Hepatocyte (in vitro differentiated cells): Measurements from ENCODE around the gene CRACR2A.

ENCODE experiments used
- EZH2 ChIP-seq: fragments of 200-600 bp; sonication (generic); IDR thresholded peaks from 2 replicates; pipeline ENCODE4 v1.6.1; 2016; ENCODE audit warnings: antibody characterized with exemption, mild to moderate bottlenecking, borderline replicate concordance
- EZH2phosphoT487 ChIP-seq: fragments of 200-600 bp; sonication (generic); IDR thresholded peaks from one replicate; pipeline ENCODE4 v1.6.1; 2018; ENCODE audit warnings: antibody characterized with exemption, mild to moderate bottlenecking, low read depth, moderate library complexity; ENCODE audit not compliant: unreplicated experiment, severe bottlenecking
- TF ChIP-seq, protein P1 (sequence below): fragments of 200-600 bp; sonication (generic); IDR thresholded peaks from 2 replicates; pipeline ENCODE4 v1.5.1; 2016; ENCODE audit warnings: antibody characterized with exemption, mild to moderate bottlenecking; ENCODE audit not compliant: poor library complexity

DNA sequence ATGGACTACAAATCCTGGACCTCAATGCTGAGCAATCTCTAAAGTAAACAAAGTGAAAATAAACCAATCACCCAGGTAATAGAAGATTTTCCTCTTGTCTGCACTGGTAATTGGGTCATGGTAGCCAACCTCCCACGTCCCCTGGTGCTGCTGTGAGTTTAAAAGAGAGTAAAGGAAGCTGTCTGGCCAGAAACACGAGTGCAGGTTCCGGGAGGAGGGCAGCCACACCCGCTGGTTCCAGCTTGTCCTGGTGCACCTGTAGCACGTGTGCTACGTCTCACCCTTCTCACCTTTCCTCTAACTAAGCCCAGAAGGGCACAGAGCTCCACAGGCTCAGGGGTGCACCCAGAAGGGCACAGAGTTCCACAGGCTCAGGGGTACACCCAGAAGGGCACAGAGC, 5.4 kb downstream of the CRACR2A start:
- TF ChIP-seq, protein P1, sequence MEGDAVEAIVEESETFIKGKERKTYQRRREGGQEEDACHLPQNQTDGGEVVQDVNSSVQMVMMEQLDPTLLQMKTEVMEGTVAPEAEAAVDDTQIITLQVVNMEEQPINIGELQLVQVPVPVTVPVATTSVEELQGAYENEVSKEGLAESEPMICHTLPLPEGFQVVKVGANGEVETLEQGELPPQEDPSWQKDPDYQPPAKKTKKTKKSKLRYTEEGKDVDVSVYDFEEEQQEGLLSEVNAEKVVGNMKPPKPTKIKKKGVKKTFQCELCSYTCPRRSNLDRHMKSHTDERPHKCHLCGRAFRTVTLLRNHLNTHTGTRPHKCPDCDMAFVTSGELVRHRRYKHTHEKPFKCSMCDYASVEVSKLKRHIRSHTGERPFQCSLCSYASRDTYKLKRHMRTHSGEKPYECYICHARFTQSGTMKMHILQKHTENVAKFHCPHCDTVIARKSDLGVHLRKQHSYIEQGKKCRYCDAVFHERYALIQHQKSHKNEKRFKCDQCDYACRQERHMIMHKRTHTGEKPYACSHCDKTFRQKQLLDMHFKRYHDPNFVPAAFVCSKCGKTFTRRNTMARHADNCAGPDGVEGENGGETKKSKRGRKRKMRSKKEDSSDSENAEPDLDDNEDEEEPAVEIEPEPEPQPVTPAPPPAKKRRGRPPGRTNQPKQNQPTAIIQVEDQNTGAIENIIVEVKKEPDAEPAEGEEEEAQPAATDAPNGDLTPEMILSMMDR: no peak
- TF ChIP-seq EZH2phosphoT487: no peak
- TF ChIP-seq EZH2: no peak
